NCI-H510A treated with DMSO at 0.1 percent for 48 hours (cell line): ENCODE data around the gene MPC2.
A peak's percentile ranks its signal among the peaks of the same experiment; 100 is the strongest.
"Not testable (repeated sequence)": the region's sequence is repeated elsewhere in the genome, so short reads cannot be mapped to it uniquely, and the experiment has no call there.

ENCODE experiments used
- DNase-seq: peaks from one replicate; lab custom pipeline; 2025; lab: John Stamatoyannopoulos, UW

MPC2 gene

DNA sequence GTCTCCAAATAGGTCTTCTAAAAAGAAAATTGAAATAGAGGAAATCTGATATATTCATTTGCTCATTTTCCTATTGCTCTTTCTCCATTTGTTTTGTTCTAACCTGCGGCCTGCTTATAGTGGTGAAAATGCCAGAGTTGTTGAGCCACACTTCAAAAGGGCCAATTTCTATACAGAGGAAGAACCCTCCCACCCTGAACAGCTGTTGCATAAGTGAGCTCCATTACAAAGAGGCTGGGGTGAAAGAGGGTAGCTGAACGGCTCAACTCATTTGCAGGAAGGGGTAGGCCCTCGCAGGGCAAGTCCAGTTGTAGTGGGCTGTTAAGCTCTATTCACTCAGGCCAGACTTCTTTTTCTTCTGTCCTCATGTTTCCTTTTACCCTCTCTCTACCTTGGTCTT, 31.7 kb downstream of the MPC2 start:
- peak; percentile 64 for DNase-seq

DNA sequence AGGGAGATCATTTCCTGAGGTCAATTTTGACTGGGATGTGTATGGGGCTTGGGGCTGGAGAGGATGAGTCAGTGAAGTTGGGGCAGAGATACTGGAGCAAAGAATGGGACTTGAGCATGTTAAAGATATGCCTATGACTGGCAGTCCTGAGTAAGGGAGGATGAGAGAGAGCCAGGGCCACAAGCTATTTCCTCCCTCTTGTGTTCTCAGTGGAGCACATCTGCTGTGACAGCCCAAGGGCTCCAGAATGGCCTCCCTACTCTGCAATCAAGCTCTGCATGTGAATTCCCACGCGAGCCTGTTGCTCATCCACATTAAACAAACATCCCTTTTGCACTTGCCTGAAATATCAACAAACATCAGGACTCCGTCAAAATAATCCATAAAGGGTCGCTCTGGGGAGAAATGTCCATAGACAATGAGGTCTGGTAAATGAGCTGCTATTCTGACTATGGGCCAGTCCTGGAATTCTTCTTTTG, 32.2 kb downstream of the MPC2 start:
- DNase-seq: peak; percentile 64

DNA sequence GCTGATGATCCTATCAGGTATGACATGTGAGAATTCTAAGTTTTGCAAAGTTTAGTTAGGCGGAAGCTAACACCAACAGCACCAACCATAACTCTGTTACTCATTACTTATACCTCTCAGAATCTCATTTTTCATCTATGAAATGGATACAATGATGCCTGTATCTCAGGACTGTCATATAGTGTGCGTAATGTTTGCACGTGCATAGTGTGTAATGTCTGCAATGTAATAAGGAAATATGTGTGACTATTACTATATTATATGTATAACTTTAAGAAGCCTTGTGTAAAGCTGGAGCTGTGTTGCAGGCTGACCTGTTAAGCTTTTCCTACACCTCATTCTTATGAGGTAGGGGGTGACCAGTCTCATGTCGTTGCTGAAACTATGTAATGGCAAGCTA, 36.0 kb downstream of the MPC2 start:
- DNase-seq: no peak

DNA sequence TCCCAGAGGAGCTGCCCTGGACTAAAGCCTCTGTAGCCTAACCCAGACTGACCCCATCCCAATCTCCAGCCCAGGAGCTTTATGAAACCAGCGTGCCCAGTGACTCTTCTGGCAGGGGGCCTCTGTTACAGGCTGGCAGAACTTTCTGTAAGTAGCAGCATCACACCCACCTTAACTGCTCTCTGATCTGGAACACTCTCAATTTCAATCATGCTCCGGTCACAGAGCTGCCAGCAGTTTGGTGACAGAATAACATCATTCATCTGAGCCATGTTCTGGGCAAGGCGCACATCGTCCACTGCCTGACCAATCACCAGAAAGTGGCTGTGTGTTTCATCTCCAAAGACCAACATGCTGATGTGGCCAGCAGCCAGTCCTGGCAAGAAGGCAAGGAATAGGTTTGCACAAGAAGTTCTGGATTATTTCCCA, 37.6 kb downstream of the MPC2 start:
- DNase-seq: no peak

DNA sequence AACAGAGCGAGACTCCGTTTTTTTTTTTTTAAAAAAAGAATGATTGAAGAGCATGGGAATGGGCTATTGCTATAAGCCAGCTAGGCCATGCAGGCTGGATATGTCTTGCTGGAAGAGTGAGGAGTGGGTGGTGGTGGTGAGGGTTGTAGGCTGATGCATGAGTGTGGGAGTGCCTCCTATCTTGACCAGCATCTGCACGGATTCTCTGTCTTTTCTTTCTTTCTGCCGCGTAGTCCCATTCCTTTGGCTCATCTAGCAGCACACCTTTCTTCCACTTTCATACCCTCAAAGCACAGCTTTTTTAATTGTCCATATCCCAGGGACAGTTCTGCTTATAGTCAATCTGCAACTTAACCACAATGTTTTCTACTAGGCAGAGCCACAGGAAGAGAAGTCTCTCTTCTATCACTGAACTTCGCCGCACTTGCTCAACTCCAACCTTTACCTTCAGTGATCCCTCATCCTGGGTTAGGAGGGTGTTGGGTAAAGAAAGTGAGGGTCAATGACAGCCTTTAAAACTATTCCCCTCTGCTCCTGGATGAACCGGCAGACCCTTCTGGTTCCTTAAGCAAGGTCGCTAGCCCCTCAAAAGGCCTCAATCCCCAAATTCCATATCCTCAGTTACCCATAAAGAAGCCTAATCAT, 38.2 kb downstream of the MPC2 start:
- no peak for DNase-seq

DNA sequence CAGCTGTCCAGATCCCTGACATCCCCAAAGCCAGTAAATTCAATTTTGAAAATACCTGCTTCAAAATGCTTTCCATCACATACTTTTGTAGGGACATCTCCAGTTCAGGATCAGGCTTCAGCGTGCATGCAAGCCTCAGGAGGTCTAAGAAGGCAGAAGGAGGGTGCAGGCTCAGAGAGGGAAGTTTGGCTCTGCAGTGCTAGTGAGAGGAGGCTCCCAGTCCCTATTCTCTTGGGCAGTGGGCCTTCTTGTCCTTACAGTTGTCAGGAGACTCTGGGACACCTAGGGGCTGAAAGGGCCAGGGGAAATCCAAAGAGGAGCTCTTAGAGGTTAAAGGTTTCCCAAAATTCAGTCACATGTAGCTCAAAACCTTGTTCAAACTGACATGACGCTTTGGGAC, 43.1 kb downstream of the MPC2 start:
- DNase-seq: no peak

DNA sequence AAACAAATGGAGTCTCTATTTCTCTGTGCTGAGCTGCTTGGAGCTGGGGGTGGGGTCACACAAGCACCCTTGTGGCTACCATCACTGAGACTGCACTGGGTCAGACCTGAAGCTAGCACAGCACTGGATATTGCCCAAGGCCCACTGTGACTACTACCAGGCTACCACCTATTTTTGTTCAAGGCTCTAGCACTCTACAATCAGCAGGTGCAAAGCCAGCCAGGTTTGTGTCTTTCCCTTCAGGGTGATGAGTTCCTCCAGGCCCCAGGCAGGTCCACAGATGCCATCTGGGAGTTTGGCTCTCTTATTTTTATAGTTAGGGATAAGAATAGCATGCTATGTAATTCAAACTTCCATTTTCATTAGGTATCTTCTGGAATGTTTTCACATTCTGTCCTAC, 46.5 kb downstream of the MPC2 start:
- no peak for DNase-seq

DNA sequence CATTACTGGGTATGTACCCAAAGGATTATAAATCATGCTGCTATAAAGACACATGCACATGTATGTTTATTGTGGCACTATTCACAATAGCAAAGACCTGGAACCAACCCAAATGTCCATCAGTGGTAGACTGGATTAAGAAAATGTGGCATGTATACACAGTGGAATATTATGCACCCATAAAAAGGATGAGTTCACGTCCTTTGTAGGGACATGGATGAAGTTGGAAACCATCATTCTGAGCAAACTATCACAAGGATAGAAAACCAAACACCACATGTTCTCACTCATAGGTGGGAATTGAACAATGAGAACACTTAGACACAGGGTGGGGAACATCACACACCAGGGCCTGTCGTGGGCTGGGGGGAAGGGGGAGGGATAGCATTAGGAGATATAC, 49.7 kb downstream of the MPC2 start:
- DNase-seq: not testable (repeated sequence)

DNA sequence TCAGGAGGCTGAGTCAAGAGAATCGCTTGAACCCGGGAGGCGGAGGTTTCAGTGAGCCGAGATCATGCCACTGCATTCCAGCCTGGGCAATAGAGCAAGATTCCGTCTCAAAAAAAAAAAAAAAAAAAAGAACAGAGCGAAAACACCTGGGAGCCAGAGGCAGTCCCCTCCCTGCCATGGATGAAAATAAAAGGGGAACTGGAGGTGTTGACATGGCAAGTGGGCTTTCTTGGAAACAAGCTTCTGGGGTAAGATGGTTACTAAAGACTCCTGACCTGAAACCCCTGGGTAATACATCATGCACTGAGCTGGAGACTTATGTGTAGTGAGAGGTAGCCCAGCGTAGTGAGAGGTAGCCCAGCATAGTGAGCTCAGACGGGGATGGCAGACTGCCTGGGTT, 54.5 kb downstream of the MPC2 start:
- DNase-seq: no peak

DNA sequence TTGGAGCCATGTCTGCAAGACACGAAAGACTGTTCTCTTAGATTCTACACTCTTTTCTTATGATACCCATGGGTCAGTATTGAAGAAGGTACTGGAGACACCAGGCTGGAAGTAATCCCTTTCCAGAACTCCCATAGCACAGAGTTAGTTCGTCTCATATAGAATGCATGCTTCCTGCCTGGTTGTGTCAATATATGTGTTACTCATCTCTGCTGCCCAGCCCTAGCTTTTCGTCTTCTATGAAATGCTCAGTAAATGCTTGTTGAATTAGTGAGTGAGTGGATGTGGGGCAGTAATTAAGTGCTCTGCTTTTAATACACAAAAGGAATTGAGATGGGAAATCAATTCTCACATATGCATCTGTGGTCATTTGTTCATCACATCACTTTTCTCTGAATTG, 55.1 kb downstream of the MPC2 start:
- DNase-seq: no peak

DNA sequence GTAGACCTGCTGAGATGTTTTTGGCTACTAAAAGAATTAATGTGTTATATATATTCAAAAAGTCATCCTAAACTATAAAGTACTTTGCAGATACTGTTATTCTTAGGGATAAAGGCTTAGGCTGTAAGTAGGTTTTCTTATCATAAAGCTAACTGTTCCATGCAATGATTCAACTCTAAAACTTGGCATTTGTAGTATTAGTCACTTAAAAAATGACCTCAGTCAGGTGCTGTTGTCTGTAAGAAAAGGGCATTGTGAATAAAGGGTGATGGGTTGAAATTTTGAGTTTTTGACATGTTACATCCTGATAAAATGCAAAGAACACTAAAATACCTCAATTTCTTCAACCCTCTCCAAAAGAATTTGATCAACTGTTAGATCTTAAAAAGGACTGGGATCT, 55.8 kb downstream of the MPC2 start:
- no peak for DNase-seq

DNA sequence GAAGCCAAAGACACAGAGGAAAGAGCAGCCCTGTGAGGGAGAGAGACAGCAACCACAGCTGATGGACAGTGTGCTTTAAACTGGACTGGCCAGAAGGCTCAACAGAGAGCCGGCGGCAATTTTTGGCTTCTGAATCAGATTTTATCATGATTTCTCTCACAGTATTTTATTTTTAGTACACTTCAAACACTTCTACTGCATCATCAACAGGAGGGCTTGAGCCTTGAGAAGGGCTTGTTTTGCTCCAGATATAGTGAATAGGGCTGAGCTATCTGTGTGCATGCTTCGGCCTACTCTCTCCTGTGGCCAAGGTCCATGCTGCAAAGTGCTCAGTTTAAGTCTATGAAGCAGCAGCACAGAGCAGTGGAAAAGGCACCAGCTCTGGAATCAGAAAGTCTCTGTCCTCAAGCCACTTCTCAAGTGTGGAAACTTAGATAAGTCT, 56.3 kb downstream of the MPC2 start:
- DNase-seq: no peak

DNA sequence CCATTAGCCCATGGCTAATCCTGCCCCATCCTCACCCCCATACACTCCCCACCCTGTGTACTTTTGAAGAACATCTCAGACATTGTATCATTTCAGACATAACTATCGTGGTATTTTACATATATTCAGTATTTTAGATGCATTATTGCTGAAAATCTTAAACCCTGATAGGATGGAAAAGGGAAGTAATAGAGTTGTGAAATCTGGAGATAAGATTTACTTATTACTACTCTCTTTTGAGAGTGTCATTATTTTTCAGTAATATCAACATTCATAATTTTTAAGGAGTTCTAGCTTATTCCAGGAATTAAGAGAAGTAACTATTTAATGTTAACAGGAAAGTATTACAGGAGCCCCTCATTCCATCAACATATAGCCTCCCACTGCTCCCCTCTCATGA, 57.4 kb downstream of the MPC2 start:
- no peak for DNase-seq

DNA sequence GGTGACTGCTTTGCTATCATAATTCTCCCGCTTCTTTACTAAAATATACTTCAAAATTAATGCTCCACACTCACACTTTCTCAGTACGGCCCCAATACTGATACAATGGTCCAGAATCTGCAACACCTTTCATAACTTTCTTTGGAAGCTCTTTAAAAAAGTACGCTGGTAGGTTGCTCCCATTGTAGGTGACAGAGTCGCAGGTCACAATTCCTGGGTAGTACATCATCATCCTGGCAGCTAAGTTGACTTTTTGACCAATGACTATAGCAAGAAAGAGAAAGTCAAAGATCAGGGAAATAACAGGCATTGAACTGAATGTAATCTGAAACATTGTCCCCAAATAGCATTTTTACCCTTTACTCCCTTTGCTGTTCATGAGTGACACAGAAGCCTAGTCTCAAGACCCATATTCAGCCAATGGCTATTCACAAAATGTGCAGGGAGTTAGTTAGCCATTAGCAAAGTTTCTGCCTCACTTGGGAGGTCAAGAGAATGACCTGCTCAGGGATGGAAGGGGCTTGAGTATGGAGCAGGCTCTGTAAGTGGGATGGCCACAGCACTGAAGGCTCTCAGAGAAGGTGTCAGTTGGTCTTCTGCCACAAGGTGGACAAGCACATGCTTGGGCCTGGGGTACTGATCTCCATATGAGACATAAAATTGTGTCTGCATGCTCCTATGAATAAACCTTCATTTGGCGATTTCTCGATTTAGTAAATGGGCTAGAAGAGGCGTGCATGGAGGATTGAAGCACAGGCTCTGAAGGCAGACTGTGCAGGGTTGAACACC, 58.3 kb downstream of the MPC2 start:
- no peak for DNase-seq

DNA sequence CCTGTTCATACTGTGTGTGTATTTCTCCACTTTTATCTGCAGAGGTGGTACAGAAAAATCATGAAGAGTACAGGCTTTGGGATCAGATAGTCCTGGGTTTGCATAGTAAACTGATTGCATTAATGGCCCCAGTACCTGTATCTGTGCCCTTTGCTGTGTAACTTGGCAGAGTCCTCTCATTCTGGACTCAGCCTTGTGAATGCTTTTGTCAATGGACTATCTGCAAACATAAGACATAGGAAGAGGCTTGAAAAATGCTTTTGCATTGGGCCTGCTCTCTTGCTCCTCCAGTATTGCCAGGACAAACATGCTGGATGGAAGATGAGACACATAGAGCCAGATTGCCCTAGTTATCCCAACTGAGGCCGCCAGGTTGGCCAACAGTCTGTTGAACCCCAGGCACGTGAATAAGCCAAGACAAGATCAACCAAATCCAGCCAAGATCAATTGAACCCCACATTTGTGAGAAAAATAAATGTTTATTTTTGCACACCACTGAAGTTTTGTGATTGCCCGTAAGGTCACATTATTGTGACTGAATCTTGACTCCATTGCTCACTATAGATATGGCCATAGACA, 60.2 kb downstream of the MPC2 start:
- DNase-seq: no peak

DNA sequence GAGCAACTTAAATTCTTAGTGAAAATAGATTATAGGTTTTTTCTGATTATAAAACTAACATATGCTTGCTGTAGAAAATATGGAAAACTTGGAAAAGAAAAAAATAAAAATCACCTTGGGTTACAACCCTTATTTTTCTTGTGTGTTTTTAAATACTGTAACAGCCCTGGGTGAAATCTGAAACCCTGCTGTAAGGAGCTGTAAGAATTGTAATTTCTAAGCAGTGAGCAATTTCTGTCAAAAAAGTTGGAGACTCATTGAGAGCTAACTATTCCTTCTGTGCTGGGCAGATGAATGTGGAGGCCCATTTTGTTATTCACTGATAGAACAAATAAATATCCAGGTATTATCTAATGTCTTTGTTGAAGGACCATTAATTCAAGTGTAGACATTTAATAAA, 65.5 kb downstream of the MPC2 start:
- DNase-seq: no peak

DNA sequence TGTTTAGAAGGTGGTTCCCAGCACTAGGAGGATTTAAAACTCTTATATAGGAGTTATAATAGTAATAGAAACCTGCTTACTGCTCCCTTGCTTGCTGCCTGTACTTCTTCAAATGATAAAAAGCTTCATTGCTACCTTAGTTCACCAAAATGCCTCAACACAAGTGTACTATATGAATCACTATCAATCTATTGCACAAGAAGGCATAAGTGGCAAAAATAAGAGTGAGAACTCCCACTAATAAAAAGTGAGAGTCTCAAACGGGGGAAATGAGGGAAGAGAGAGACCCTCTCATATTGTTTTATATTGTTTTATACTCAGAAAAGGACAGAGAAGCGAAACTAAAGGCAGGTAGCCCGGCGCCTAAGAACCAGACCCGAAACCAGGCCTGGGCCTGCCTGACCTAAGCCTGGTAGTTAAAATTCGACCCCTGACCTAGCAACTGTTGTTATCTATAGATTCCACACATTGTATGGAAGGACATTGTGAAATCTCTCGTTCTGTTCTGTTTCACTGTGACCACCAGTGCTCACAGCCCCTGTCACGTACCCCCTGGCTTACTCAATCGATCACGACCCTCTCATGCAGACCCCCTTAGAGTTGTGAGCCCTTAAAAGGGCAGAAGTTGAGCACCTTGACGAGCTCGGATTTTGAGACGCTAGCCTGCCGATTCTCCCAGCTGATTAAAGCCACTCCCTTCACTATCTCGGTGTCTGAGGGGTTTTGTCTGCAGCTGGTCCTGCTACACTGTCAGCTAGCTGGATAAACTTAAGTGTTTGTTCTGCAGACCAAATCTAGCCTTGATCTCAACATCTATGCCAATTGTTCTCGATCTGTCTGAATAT, 67.5 kb downstream of the MPC2 start:
- DNase-seq: not testable (repeated sequence)

DNA sequence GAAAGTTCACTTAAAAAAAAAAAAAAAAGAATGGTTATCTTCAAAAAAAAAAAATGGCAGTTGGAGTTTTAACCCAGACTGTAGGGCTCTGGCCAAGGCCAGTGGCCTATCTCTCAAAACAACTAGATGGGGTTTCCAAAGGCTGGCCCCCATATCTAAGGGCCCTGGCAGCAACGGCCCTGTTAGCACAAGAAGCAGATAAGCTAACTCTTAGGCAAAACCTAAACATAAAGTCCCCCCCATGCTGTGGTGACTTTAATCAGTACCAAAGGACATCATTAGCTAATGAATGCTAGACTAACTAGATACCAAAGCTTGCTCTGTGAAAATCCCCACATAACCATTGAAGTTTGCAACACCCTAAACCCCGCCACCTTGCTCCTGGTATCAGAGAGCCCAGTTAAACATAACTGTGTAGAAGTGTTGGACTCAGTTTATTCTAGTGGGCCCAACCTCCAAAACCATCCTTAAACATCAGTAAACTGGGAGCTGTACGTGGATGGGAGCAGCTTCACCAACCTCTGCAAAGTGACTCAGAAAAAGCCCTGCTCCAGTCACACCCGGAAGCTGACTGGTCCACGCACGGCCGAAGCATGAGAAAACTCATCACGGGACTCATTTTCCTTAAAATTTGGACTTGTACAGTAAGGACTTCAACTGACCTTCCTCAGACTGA, 70.0 kb downstream of the MPC2 start:
- not testable (repeated sequence) for DNase-seq
